Endothelial cell of umbilical vein (primary cell): Measurements from ENCODE around the gene STK40.

Experiments
- EZH2 ChIP-seq: IDR thresholded peaks from 2 replicates; pipeline ENCODE4 v1.6.1; 2012; ENCODE audit warnings: borderline replicate concordance, low read depth, mild to moderate bottlenecking, moderate library complexity, low read length, inconsistent platforms; ENCODE audit not compliant: severe bottlenecking
- FOS ChIP-seq: IDR thresholded peaks from 2 replicates; pipeline ENCODE4 v1.6.1; 2011; ENCODE audit warnings: mild to moderate bottlenecking, low read length, moderate library complexity, borderline replicate concordance; ENCODE audit not compliant: insufficient read depth
- JUN ChIP-seq: IDR thresholded peaks from 2 replicates; pipeline ENCODE4 v1.6.1; 2011; ENCODE audit warnings: borderline replicate concordance, low read depth; ENCODE audit not compliant: insufficient read length, insufficient read depth
- MYC ChIP-seq: IDR thresholded peaks from one replicate; pipeline ENCODE4 v1.6.1; 2011; ENCODE audit warnings: mild to moderate bottlenecking, low read depth, low read length
- POLR2A ChIP-seq: IDR thresholded peaks from 2 replicates; pipeline ENCODE4 v1.6.1; 2012; ENCODE audit warnings: low read depth, mild to moderate bottlenecking, control low read depth, low read length
- POLR2AphosphoS5 ChIP-seq: IDR thresholded peaks from 2 replicates; pipeline ENCODE4 v1.6.1; 2012; ENCODE audit warnings: low read depth, mild to moderate bottlenecking, control low read depth, low read length, moderate library complexity; ENCODE audit not compliant: insufficient read depth
- TF ChIP-seq, protein P1 (sequence below), 2 donors: IDR thresholded peaks; 1 replicate in 1 of 2; 2 replicates in 1 of 2; pipeline ENCODE4 v1.5.1; 2011; ENCODE audit warnings: low read length in 2 of 2, mild to moderate bottlenecking in 2 of 2, moderate library complexity in 2 of 2, control low read depth in 1 of 2, inconsistent platforms in 1 of 2, low read depth in 1 of 2; ENCODE audit not compliant: insufficient read depth in 1 of 2; ENCODE audit errors: extremely low read depth in 1 of 2
- TF ChIP-seq, protein P2 (sequence below): IDR thresholded peaks from 2 replicates; pipeline ENCODE4 v1.6.1; 2011; ENCODE audit not compliant: insufficient read depth, insufficient read length

DNA sequence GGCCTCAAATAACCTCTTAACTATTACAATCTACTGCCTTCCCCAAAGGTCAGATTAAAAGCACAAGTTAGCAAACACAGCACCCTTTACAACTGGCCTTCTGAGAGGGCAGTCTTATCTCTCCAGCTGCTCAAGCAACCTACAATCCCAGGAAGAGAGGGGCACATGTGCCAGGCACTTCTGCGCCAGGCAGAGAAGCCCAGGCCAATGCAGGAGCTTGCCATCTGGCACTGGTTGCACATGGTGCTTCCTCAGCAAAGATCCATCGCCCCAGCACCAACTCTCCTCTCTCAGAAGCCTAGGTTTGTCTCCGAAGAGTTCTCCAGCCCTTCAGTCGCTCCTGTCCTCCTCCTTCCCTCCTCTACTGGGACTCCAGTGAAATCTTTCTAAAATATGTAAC is 2.5 kb downstream of the STK40 start:
- TF ChIP-seq, protein P1, sequence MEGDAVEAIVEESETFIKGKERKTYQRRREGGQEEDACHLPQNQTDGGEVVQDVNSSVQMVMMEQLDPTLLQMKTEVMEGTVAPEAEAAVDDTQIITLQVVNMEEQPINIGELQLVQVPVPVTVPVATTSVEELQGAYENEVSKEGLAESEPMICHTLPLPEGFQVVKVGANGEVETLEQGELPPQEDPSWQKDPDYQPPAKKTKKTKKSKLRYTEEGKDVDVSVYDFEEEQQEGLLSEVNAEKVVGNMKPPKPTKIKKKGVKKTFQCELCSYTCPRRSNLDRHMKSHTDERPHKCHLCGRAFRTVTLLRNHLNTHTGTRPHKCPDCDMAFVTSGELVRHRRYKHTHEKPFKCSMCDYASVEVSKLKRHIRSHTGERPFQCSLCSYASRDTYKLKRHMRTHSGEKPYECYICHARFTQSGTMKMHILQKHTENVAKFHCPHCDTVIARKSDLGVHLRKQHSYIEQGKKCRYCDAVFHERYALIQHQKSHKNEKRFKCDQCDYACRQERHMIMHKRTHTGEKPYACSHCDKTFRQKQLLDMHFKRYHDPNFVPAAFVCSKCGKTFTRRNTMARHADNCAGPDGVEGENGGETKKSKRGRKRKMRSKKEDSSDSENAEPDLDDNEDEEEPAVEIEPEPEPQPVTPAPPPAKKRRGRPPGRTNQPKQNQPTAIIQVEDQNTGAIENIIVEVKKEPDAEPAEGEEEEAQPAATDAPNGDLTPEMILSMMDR (IDR thresholded peaks at IDR 0.05; ENCODE audit: extremely low read depth in 1 of 2, insufficient read depth in 1 of 2, low read depth in 1 of 2, low read length in 2 of 2), result no peak
- no peak for TF ChIP-seq EZH2
- TF ChIP-seq MYC, result no peak
- TF ChIP-seq POLR2AphosphoS5, result no peak
- TF ChIP-seq, protein P2, sequence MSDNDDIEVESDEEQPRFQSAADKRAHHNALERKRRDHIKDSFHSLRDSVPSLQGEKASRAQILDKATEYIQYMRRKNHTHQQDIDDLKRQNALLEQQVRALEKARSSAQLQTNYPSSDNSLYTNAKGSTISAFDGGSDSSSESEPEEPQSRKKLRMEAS, result no peak
- no peak for TF ChIP-seq POLR2A
- TF ChIP-seq FOS, result no peak
- no peak for TF ChIP-seq JUN
